ENCODE results near the gene NSUN2.

The NSUN2 gene

DNA sequence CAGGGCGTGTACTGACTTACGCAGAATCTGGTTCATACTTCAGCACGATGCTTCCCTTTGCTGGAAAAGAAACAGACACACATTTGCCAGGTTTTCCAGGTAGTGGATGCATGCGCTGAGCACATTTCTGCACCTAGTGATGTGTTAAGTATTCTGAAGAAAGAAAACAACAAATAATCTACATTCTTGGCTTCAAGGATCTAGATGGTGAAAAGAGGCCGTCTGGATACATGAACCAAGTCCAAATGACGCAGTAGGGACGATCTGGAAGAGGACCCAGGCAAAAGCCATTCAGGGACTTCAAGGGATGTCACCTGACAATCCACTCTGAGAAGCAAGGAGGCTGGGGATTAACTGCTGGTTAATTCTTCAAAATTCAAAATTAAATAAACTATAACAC lies 30.4 kb downstream of the NSUN2 start:
- no peak for DNase-seq

DNA sequence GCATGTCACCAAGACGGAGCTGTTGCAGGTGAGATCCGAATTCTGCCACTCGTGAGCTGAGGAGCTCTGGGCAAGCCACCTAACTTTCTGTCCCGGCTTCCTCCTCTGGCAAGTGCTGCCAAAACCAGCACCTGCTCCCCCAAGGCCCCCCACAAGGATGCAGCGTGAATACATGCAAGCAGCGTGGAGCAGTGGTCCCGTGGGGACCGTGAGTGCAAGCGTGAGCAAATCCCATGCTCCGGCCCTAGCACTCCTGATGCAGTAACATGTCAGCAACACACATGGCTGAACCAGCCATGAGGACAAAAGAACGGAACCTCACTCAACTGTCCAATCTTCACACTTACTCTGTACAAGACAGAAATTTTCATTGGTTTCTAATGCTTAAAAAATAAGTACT lies 31.0 kb downstream of the NSUN2 start:
- no peak for DNase-seq

DNA sequence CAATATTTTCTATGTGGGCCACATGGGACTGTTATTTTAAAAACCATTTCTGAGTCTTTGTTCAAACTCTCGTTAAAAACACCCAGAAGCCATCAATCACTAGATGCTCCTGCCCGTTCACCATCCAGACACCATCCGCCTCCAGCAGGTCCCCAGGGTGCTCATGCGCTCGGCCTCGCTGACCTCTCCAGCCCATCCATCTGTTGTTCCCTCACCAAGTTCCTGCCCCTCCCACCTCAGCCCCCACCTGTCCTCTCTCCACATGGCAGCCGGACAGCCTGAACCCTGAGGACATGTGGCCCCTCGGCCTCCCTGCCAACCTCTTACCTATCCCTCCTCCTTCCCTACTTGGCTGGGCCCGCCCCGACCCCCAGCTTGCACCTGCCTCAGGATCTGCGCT lies 31.6 kb downstream of the NSUN2 start:
- no peak for DNase-seq

DNA sequence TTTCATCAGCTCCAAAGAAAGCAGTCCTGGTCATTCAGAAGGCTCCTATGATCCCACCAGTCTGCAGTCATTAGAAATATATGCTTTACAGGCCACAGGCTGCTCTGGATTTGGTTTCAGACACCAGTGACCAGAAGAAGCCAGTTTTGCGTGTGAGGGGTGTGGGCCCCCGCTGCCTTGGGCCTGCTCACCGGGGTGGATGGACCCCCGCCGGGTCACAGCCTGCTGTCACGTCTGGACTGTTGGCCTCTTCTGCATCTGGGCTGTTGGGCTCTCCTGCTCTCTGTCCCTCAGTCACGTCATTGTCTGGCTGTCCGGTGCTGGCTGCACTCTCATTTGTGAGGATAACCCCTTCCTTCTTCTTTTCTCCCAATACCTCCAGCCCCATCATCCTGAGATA lies 33.1 kb downstream of the NSUN2 start:
- no peak for DNase-seq

DNA sequence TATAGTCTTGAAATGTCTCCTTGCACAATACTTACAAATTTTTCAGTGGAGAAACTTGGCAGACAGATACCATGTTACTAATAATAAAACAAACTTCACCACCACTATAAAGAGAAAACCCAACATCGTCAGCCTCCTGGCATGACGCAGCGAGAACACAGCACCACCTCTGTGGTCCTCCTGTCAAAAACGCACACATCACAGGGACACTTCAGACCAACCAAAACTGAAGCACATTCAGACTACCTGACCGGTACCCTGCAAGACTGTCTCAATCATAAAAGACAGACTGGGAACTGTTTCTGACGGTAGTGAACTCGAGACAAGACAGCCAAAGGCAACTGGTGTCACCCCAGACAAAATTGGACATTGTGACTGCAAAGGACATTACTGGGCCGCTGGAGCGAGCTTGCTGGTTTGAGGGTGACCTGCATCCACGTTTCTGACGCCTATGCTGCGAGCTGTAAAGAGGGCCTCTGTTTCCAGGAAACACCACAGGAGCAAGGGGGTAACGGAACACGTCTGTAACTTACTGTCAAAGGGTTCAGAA lies 34.4 kb downstream of the NSUN2 start:
- DNase-seq: no peak

DNA sequence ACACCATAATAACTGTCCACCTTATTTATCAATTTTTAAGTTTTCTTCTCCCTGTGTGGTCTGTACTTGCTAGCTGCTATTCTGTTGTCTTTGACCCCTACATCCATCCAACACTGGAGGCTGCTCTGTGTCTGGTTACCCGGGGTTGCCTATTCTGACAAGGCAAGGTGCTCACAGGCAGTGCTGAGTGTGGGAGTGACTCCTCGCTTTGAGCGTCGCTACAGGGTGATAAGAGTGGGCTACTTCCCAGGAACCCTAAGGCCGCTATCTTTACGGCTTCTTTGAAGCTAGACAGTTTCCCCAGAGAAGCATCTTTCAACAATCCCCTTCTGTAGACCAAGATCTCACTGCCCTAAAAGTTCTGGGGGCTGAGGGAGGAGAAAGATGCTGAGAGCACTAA lies 35.3 kb downstream of the NSUN2 start:
- DNase-seq: no peak

DNA sequence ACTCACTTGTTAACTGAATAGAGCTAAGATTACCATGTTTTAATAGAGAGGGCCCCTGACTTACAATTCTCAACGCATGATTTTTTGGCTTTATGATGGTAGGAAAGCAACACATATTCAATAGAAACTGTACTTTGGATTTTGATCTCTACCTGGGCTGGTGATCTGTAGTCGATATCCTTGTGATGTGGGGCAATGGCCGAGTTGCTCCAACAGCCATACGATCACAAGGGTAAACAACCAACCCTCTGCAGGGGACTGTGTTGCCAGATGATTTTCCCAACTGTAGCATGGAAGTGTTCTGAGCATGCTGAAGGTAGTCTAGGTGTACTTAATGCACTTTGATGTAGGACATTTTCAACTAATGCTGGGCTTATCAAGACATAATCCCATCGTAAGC lies 36.5 kb downstream of the NSUN2 start:
- no peak for DNase-seq

DNA sequence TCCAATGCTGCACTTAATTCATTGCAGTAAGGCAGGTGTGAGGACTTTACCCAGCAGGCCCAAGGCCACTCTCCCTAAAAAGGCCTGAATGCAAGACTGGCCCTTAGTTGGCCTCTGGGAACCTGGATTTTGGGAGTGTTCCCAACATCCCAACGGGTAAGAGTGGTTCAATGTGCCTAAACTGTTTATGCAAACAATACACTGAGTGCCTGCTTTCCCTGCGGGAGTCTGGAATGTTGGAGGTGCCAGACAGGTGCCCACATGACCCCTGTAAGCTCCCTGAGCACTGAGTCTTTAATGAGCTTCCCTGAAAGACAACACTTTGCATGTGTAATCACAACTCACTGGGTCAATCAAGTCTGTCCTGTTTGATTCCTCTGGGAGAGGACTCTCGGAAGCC lies 37.4 kb downstream of the NSUN2 start:
- DNase-seq: no peak

DNA sequence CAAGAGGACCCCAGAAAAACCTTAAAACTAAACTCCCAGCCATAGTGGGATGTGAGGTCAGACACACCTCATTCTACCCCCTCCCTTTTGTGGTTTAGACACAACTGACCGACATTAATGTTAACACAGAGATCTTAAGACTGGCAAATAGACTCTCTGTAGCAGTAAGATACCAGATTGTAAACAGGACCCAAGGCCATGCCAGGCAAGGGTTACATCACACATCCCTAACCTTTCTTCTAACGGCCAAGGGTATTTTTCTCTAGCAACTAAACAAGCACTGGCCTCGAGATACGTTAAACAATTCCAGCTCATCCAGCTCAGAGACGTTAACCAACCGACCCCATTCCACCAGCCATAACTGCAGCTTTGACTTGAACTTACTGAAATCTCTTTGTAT lies 38.8 kb downstream of the NSUN2 start:
- no peak for DNase-seq

DNA sequence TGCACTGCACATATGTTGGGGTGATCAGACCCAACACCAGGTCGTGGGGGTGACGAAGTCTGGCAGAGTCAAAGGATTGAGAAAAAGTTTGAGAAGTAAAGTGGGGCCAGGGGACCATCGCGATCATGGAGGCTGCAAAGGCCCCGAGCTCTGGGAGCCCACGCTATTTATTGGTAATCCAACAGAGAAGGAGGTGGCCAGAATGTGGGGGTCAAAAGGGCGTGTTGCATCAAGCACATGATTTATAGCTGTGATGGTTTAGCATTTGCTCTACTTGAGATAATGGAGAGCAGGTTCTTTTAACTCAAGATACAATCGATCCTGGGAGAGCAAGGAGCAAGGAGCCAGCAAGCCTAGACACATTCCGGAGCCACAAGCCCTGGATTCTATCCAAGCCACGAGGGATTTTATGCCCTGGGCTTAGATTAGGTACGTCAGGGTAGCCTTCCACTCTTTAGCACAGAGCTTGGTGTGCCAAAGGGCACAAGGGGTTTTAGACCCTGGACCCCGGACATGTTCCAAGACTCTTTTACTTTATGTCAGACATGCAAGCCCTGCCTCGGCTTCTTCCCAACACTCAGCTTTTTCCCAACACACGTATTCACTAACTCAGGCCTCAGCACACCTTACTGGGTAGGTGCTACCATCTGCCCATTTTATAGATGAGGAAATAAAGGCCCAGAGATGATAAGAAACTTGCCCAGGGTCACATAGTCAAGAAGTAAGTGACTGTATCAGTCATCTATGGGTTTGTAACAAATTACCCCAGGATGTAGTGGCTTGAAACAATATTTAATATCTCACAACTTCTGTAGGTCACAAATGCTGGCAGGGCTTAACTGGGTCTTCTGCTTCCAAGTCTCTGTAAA lies 39.5 kb downstream of the NSUN2 start:
- no peak for DNase-seq

DNA sequence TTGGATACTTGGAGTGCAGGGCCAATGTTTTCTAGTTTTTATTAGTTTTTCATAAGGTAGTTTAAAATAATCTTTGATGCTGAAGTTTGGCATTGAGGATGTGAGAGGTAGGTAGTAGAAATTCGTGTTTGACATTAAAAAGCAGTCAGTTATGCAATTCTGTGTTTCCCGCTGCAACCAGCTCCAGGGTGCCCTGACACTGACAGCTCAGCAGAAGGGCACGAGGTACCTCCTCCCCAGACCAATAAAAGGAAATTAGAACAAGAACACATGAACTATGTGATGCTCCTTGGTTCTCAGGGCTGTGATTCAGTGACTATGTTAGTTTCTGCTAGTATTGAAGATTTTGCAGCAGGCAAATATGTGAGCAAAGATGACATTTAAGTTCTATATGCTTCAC lies 40.2 kb downstream of the NSUN2 start:
- DNase-seq: no peak

DNA sequence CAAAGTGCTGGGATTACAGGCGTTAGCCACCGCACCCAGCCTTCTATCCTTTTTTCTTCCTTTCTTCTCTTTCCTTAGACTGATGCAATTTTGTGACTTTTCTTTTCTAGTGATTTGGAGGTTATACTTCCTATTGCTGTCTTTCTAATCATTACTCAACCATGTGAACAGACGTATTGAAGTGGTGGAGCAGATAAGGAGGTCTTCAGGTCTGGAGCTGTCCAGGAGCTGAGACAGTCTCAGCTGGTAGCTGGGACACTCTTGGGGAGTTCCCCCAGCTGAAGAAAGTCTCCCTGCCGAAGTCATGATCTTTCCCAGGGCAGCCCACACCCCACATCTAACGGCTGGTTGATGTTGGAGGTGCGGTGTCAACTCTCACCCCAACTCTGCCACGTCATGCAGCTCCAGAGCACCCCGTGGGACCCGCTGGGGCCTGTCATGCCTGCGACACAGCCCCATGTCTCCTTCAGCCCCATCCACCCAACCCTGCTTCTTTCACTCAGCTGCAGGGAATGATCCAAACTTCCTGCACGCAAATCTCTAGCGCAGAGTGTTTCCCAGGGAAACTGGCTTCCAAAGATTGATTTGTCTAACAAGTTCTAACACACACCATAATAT lies 41.1 kb downstream of the NSUN2 start:
- DNase-seq: no peak

DNA sequence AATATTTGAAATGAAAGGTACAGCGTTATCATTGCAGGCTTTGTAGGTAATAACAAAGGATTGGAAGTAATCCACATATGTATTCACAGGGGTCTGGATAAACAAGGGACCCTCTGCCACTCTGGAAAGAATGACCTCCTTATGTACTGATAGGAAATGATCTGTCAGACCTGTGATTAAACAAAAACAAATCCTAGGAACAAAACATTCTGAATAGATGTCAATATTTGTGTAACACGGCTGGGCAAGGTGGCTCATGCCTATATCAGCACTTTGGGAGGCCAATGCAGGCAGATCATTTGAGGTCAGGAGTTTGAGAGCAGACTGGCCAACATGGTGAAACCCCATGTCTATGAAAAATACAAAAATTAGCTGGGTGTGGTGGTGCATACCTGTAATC lies 42.3 kb downstream of the NSUN2 start:
- DNase-seq: no peak

DNA sequence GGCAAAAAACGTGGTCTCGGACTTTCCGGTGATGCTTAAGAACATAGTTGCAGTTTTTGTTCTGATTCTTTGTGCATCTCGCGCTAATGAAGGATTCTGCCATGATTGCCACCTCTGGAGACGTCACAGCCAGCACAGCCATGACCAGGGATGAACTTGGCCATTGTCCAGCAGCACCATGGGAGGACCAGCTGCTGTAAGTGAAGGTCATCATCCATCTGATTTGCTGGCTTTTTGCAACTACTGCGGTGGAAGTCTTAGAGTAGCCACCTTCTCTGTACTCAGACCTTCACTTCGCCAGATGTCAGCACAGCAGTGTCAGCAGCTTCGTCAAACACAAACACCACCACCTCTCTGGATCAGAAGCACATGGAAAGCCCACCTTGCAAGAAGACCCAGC lies 45.7 kb downstream of the NSUN2 start:
- DNase-seq: no peak

DNA sequence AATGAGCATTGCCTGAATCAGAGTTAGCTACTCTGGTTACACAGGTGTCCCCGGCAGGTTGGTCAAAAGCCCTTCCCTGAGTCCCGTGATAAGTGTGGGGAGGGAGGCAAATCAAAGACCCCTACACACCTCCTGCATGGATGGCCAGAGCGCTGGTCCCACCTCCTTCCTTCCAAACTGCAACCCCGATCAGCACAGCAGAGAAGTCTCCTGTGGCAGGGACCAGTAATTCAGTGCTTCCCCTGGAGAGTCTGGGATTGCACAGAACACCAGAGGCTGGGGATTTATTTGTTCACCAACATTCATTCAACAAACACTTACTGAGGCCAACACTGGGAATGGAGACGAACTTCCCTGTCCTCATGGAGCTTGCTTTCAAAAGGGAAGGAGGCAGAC lies 46.2 kb downstream of the NSUN2 start:
- no peak for DNase-seq

DNA sequence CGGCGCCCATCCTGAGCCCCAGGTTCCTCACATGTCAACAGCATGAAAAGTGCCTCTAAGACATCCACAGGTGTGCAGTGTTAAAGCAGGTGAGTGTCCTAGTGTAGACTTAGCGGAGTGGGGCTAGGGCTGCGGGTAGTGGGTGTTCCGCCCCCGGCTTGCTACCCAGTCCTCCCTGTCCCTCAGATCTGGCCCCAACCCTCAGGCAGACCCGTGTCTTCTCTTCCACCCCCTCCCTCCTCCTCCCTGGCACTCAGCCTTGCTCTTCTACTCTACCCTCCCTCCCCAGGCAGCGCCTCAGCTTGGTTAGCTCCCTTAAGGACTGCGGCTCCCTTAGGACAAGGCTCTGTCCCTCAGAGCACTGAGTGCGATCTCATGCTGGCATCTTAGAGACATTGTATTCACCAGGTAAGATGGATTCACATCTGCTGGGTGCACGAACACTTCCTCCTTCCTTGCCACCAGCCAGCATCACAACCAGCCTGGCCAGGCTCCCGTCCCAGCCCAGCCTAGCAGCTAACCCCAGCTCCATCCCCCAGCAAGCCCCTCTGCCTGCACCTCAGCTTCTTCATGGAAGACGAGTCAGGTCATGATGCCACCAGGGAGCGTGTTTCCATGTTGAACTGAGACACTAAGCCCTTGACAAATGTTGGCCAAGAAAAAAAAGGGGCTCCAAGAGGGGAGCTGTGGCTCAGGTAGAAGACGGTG lies 46.8 kb downstream of the NSUN2 start:
- DNase-seq: no peak

DNA sequence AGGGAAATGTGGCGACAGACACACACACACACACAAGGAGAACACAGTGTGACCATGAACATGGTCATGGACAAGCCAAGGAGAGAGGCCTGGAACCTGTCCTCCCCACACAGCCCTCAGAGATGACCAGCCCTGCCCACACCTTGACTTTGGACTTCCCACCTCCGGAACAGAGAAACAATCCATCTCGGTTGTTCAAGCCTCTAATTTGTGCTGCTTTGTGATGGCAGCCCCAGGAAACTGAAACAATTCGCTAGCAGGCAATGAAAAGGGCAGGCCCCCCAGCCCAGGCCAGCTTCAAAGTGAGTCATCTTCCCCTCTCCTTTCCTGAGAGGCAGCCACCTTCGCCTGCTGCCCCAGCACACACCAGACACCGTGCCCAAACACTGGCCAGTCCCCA lies 47.7 kb downstream of the NSUN2 start:
- DNase-seq: no peak

DNA sequence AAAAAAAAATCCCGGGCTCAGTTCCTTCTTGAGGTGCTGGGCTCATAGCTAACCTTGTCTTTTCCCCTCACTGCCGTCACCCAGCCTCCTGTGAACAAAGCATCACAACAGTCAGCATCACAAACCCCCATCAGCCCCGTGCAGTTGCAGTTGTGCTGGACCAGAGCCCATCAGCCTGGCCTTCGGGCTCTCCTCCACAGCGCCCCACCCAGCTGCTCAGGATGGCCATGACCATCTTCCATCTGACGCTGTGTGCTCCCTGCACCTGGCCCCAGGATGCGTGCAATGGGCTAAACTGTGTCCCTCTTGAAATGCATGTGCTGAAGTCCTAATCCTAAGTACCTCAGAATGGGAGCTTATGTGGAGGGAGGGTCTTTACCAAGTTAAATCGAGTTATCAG lies 48.1 kb downstream of the NSUN2 start:
- no peak for DNase-seq

DNA sequence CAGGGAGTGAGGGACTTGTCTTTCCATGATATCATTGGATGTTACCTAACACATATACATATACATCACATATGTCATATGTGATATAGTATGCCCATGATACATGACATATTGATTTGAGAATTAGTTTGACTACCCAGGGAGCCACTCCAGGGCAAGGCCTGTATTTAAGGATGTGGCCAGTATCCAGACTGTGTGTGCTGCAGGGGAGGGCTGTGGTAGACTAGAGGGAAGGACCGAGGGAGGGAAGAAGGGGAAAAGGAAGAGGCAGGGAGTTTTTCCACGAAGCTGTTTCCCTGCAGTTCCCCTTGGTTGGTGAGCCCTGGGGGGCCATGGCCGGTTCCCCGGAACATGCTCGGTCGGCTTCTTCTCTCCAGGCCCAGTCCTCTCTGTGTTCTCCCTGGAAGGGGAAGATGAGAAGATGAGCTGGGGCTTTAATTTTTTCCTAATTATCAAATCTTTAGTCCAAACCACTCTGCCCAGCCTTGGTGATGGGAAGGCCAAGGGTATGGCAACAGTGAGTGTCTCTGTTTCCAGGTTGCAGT lies 48.7 kb downstream of the NSUN2 start:
- no peak for DNase-seq

DNA sequence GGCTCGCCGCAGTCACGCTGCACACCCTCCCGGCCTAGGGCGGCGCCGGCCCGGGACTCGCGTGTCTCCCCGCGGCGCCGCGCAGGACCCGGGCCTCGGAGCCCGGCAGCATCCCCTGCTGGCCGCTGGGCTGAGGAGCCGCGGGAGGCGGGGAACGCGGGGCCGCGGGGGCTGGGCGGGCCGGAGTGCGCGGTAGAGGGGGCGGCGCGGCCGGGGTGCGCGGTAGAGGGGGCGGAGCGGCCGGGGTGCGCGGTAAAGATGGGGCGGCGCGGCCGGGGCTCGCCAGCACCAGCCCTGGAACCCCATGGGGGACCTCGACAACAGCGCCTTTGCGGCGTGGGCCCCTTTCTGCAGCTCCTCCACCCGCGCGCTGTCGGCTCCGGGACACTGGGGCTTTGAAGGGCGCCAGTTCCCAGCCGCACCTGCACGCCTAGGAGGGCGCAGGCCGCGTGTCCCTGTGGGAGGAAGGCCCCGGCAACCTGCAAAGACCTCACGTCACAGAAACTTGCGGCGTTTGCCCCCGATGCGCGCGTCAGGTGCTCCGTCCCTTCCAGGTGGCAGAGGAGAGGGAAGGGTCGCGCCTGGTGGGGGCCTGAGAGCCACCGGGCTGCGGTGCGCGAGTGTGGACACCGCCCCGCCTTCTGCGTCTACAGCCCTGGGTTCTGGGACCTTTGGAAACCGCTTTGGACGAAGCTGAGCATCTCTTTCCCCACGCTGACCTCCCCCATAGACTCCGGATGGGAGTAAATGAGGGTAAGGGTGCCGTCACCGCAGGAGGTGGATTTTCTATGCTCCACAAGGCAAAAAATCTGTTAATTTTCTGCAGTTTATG lies 49.6 kb downstream of the NSUN2 start:
- DNase-seq: no peak

DNA sequence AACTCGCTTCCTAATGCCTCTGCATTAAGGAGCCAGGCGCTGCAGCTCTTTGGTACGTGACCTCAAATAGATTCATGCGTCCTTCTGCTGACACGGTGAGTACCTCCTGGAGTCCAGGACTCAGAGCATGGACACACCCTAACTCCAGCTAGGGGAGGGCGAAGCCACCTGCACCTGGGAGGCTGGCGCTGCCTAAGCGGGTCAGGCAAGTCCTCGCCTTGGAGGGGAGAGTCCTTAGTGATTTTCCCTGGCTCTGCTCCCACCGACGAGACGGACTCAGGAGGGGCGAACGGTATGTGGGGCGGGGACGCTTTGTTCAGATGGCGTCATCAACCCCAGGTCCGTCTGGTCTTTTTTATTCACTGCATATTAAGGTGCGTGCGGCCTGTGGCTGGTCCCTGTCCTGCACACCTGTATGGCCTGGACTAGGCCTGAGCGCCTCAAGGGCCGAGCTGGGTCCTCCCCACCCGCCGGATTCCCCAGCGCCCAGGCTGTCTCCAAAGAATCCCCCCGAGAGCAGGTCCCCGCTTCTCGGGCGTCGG lies 50.3 kb downstream of the NSUN2 start:
- no peak for DNase-seq
